ENCODE measurements around the gene UPK3BL1.
"Not testable (repeated sequence)": the region's sequence is repeated elsewhere in the genome, so short reads cannot be mapped to it uniquely, and the experiment has no call there.

Gene UPK3BL1

GRCh38 chr7:102627271-102627904 is 15.2 kb downstream of the UPK3BL1 start:
- DNase-seq = not testable (repeated sequence)

DNA sequence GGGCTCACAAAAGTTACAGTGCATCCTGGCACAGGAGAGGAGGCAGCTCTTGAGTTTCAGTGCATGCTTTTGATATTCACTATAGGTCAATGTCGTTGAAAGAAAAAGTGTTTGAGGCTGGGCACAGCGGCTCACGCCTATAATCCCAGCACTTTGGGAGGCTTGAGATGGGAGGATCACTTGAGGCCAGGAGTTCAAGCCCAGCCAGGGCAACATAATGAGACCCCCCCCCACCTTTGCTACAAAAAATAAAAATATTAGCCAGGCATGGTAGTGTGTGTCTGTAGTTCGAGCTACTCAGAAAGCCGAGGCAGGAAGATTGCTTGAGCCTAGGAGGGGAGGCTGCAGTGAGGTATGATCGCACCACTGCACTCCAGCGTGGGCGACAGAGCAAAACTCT is 24.5 kb downstream of the UPK3BL1 start:
- not testable (repeated sequence) for DNase-seq

GRCh38 chr7:102616507-102617125 is 26.0 kb downstream of the UPK3BL1 start, which contains the start of gene RASA4:
Gene RASA4, minus strand, starts transcription at chr7:102616756. Its CDS starts 67 bp downstream, at chr7:102616689.
- not testable (repeated sequence) for DNase-seq

GRCh38 chr7:102615930-102616329 is 26.7 kb downstream of the UPK3BL1 start:
- not testable (repeated sequence) for DNase-seq

GRCh38 chr7:102614873-102615272 is 27.7 kb downstream of the UPK3BL1 start:
- DNase-seq = not testable (repeated sequence)

DNA sequence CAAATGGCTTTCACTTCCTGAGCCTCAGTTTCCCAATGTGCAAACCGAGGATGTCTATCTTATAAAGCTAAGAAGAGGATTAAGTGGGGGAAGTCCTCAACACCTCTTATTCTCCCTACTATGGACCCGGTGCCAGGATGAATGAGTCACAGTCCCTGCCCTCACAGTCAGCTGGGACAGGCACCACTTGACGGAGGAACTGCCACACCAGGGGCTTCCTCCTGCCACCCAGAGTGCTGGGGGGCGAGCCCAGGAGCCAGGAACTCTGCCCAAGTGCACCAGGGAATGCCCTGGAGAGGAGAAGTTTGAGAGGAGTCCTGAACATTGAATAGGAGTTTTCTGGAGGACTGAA is 28.3 kb downstream of the UPK3BL1 start:
- not testable (repeated sequence) for DNase-seq

GRCh38 chr7:102613575-102614345 is 28.8 kb downstream of the UPK3BL1 start:
- DNase-seq = not testable (repeated sequence)

DNA sequence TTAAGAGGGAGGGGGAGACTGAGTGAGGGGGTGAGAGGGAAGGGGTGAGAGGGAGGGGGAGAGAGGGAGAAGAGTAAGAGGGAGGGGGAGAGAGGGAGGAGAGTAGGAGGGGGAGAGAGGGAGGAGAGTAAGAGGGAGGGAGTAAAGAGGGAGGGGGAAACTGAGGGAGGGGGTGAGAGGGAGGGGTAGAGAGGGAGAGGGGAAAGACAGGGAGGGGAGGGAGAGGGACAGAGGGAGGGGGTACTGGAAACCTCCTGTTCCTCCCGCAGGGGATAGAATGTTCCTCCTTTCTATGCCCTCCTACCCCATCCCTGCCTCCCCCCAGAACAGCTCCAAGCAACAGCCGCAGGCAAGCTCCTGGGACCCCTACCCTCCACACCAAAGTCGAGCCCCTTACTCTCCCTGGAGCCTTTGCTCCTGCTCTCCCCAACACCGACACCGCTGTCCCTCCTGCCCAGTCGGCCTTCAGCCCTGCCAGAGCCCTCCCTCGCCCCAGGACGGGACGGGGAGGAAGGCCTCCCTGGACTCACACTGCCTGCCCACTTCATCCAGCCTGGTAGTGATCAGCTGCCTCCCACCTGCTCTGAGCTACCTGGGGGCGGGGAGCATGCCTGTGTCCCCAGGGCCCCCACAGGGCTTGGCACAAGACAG is 30.8 kb downstream of the UPK3BL1 start:
- DNase-seq = not testable (repeated sequence)

GRCh38 chr7:102611013-102611674 is 31.4 kb downstream of the UPK3BL1 start:
- not testable (repeated sequence) for DNase-seq

DNA sequence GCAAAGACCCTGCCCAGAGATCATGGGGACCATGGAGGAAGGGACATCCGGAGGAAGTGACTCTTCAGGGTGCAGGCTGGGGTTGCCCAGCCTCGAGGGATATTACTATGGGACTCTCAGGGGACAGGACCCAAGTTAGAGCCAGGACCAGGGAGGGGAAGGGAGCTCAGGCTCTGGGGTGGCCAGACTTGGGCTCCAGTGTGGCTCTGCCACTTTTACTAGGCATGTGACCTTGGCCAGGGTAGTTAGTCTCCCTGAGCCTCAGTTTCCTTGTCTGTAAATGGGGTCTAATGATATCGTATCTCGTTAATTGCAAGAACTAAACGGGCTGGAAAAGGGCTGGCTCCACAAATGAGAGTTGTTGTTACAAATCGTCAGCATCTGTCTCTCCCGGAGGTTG is 32.1 kb downstream of the UPK3BL1 start:
- not testable (repeated sequence) for DNase-seq

DNA sequence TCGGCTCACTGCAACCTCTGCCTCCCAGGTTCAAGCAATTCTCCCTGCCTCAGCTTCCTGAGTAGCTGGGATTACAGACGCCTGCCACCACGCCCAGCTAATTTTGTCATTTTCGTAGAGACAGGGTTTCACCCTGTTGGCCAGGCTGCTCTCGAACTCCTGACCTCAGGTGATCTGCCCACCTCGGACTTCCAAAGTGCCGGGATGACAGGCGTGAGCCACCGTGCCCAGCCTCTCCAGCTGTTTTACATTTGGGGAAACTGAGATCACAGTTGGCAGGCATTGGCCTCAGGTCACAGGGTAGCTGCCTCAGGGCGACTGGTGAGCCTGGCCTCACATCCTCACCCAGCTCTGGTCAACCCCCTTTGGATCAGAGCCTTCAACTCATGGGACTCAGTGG is 32.9 kb downstream of the UPK3BL1 start:
- DNase-seq = not testable (repeated sequence)

GRCh38 chr7:102606848-102607247 is 35.7 kb downstream of the UPK3BL1 start:
- DNase-seq = not testable (repeated sequence)

- not testable (repeated sequence) for DNase-seq
Observed at GRCh38 chr7:102604431-102605145, 38.0 kb downstream of the UPK3BL1 start.

DNA sequence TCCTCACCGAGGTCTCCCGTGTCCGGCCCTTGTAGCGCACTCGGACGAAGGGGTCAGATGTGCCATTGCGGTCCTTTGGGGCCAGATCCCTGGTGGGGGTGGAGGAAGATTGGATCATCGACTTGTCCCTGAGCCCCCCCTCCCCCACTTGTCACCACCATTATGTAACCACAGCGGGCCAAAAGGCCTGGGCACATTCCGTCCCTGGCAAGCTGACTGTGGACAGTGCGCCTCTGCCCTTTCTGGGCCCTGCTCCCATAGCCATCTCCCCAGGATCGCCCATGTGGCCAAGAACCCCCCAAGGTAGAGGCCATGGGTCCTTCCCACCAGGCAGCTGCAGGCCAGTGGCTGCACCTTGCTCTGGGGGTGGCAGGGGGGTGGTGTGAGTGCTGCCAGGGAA is 40.3 kb downstream of the UPK3BL1 start:
- DNase-seq = not testable (repeated sequence)

DNA sequence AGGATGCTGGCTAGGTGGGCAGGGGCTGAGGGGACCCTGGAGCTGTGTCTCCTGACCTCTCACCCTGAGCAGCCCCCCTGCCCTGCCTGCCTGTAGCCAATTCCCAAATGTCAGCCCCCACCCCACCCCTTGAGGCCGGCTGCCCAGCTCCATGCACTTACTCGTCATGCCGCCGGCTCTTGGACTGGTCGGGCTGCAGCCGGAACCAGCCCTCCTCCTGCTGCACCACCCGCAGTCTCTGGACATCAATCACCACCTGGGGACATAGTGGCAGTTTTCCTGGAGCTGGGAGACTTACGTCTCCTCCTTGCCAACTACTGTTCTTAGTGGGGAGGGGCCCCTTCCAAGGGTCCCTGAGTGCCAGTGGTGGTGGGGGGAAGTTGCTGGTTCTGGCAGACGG is 42.9 kb downstream of the UPK3BL1 start:
- DNase-seq = not testable (repeated sequence)

GRCh38 chr7:102596036-102596435 is 46.6 kb downstream of the UPK3BL1 start:
- not testable (repeated sequence) for DNase-seq

- DNase-seq = not testable (repeated sequence)
Observed at GRCh38 chr7:102593637-102594334, 48.8 kb downstream of the UPK3BL1 start.

DNA sequence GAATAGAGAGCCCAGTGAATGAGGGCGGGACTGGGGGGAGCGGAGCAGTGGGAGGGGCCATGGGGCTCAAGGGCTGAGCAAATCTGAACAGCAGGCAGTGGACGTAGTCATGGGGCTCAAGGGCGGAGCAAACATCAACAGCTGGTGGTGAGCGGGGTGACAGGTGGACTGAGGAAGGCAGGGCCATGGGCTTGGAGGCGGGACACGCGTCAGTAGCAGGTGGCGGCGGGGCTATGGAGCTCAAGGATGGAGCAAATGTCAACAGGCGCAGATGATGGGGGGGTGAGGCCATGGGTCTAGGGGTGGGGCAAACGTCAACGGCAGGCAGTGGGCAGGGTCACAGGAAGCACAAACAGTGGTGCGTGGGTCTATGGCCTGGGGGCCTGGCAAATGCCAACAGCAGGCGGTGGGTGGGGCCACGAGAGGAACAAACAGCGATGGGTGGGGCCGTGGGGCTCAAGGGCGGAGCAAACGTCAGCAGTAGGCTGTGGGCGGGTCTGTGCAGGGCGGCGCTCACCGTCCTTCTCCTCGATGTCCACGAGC is 50.0 kb downstream of the UPK3BL1 start:
- not testable (repeated sequence) for DNase-seq

- not testable (repeated sequence) for DNase-seq
Observed at GRCh38 chr7:102589857-102590256, 52.7 kb downstream of the UPK3BL1 start.

Measured in NCI-H1105 treated with DMSO at 0.1 percent for 48 hours (cell line).